ENCODE measurements around the gene PIK3C3.
A peak's percentile ranks its signal among the peaks of the same experiment; 100 is the strongest.

PIK3C3 gene

DNA sequence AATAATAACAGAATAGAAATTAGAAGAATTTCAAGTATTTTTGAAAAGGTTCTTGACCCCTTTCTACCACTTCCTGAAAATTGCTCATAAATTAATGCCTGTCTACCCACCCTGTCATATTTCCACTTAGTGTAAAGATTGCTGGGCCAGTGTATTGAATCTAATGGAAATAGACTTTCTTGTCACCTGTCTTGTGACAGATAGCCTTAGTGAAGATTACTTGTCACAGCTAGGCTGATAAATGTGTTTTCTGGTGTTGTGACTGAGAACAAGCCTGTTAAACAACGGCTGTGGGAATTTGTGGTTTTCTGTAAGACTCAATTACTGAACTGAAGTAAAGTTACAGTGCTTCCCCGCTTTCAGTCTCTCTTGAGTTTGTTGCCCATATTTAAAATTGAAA is 37.0 kb downstream of the PIK3C3 start:
- DNase-seq (ENCODE audit: low read depth) = peak; percentile 8
- H3K4me3 ChIP-seq (ENCODE audit: low read length) = no peak overlapping the region
- TF ChIP-seq, protein P1, sequence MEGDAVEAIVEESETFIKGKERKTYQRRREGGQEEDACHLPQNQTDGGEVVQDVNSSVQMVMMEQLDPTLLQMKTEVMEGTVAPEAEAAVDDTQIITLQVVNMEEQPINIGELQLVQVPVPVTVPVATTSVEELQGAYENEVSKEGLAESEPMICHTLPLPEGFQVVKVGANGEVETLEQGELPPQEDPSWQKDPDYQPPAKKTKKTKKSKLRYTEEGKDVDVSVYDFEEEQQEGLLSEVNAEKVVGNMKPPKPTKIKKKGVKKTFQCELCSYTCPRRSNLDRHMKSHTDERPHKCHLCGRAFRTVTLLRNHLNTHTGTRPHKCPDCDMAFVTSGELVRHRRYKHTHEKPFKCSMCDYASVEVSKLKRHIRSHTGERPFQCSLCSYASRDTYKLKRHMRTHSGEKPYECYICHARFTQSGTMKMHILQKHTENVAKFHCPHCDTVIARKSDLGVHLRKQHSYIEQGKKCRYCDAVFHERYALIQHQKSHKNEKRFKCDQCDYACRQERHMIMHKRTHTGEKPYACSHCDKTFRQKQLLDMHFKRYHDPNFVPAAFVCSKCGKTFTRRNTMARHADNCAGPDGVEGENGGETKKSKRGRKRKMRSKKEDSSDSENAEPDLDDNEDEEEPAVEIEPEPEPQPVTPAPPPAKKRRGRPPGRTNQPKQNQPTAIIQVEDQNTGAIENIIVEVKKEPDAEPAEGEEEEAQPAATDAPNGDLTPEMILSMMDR (conservative IDR thresholded peaks at IDR 0.05; ENCODE audit: low read length) = no peak

DNA sequence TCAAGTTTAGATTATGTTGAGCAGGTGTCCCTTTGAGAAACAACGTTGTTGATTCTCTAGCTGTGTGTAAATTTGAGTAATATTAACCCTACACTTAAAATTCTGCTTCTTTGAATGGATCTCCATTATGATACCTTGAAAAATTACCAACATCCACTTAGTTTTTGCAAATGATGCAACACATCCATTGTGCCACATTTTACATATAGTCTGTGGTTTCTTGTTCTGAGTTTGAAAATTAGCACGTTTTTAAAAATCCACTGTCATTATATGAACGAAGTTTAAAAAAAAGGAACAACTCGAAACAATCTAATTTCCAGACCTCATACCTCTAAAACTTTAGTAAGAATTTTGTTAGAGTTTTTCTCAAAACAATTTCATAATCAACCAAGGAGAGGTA is 37.7 kb downstream of the PIK3C3 start:
- DNase-seq (ENCODE audit: low read depth) = no peak
- TF ChIP-seq, protein P1 (conservative IDR thresholded peaks at IDR 0.05; ENCODE audit: low read length) = no peak
- no peak overlapping the region for H3K4me3 ChIP-seq (ENCODE audit: low read length)

DNA sequence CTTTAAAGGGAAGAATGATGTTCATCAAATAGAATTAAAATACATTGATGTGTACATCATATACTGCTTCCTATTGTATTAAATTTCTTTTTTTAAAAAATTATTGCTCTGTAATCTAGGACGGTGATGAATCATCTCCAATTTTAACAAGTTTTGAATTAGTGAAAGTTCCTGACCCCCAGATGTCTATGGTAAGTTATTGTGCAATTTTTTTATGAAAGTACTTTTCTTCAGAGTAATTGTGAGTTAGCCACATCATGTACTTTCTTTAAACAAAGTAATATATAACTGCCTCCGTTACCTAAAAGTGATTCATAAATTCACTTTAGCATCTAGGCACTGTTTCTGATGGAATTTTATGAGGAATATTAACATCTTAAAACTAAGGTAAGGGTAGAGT is 38.1 kb downstream of the PIK3C3 start:
- peak; percentile 7 for DNase-seq (ENCODE audit: low read depth)
- TF ChIP-seq, protein P1 (conservative IDR thresholded peaks at IDR 0.05; ENCODE audit: low read length) = no peak
- H3K4me3 ChIP-seq (ENCODE audit: low read length) = no peak overlapping the region

DNA sequence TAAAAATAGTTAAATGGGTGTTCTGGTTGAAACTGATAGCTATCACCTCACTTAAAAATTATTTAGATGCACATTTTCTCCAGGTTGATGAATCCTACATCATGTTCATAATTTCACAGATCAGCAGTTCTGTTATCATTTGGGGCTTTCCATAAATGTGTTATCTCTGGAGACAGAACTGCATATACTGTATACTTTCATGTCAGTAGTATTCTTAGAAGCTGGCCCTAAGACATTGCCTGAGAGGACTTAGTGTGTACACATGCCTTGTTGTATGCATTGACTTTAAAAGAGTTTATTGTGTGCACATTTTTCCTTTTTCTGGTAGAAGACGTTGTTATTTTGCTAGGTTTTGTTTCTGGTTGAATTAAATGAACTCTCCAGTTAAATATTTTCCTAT is 41.0 kb downstream of the PIK3C3 start:
- no peak for DNase-seq (ENCODE audit: low read depth)
- TF ChIP-seq, protein P1 (conservative IDR thresholded peaks at IDR 0.05; ENCODE audit: low read length) = no peak
- no peak overlapping the region for H3K4me3 ChIP-seq (ENCODE audit: low read length)

DNA sequence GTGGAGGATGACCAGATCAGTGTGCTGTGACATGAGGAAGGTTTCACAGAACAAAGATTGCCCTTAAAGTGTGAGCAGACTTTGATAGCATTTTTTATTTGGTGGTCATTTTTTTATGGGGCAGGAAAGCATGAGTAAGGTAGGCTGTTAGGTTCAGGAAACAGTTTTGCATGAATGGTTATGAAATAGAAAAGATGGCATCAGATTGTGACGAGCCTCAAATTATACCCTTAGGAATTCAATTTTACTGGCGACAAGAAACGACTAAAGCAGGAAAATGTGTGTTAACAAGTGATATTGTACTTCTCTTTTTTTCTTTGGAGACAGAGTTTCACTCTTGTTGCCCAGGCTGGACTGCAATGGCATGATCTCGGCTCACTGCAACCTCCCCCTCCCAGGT is 44.7 kb downstream of the PIK3C3 start:
- H3K4me3 ChIP-seq (ENCODE audit: low read length) = no peak overlapping the region
- TF ChIP-seq, protein P1 (conservative IDR thresholded peaks at IDR 0.05; ENCODE audit: low read length) = no peak

DNA sequence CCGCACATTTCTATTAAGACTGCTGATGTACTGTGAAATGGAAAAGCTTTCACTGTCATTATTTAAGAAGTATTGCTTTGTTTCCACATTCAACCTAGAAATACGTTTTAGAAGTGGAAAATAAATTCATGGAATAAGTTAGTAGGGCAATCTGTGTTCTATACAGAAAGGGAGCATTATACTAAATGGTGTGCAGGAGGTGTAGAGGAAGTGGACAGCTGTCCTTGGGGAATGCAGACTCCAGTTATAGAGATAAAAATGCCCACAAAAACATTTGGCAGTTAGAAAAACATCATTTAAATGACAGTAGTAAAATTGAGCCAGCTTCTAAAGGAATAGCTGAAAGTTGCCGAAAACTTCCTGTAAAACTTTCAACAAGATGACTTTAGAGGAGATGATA is 46.8 kb downstream of the PIK3C3 start:
- TF ChIP-seq, protein P1 (conservative IDR thresholded peaks at IDR 0.05; ENCODE audit: low read length) = no peak
- no peak for DNase-seq (ENCODE audit: low read depth)

More for the DNA sequence above, 44.7 kb downstream of the PIK3C3 start:
- no peak for DNase-seq (ENCODE audit: low read depth)

DNA sequence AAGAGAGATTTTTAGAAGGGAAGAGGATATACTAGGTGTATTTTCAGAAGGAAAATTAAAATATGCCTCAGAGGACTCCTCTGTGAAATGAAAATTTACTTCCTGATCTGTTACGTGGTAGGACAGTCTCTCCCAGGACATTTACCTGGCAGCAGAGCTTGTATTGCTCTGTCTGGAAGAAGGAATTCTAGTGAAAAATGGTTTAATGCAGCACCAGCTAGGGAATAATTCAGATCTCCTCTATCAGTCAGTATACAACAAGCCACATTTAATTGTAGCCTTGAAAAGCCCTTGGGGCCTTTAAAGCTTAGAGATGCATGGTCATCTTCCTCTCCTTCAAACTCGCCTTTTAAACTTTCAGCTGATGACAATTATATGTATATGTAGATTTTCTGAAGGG is 49.6 kb downstream of the PIK3C3 start:
- DNase-seq (ENCODE audit: low read depth) = no peak
- TF ChIP-seq, protein P1 (conservative IDR thresholded peaks at IDR 0.05; ENCODE audit: low read length) = no peak
- H3K4me3 ChIP-seq (ENCODE audit: low read length) = no peak overlapping the region

More for the DNA sequence above, 46.8 kb downstream of the PIK3C3 start:
- H3K4me3 ChIP-seq (ENCODE audit: low read length) = no peak overlapping the region
